Keratinocyte (primary cell): ENCODE measurements around the gene DLGAP1. TPM values are rescaled to one million over a fixed set of nuclear protein-coding genes. Genes with fewer than 3 reads are reported as not detected.
A peak's percentile ranks its signal among the peaks of the same experiment; 100 is the strongest.

ENCODE experiments used
- DNase-seq: peaks from one replicate; pipeline ENCODE4 v3.0.0-alpha.2; 2011; ENCODE audit warnings: low read depth, missing footprints, low spot score
- FAIRE-seq: peaks from 2 replicates; lab custom pipeline; 2011; peaks lifted over from hg19 to GRCh38; lab: Jason Lieb, UNC
- H2AFZ ChIP-seq: 2 replicates; pipeline ENCODE4 v1.6.0; 2012; ENCODE audit warnings: low read length, control low read depth, inconsistent platforms; ENCODE audit not compliant: control insufficient read depth
- H3K27ac ChIP-seq: 2 replicates; pipeline ENCODE4 v1.5.1; 2011; ENCODE audit warnings: low read length; ENCODE audit not compliant: control insufficient read depth, insufficient read depth
- H3K27me3 ChIP-seq: 3 replicates; pipeline ENCODE4 v1.6.0; 2011; ENCODE audit warnings: low read length; ENCODE audit not compliant: control insufficient read depth, insufficient read depth; ENCODE audit errors: extremely low read depth
- H3K36me3 ChIP-seq, 2 experiments: 2 replicates in 1 of 2; 3 replicates in 1 of 2; pipeline ENCODE4 v1.5.1; 2011; ENCODE audit warnings: low read length in 2 of 2, mild to moderate bottlenecking in 1 of 2; ENCODE audit not compliant: control insufficient read depth in 2 of 2, insufficient read depth in 2 of 2; ENCODE audit errors: extremely low read depth in 1 of 2
- H3K4me1 ChIP-seq: 3 replicates; pipeline ENCODE4 v1.5.1; 2011; ENCODE audit warnings: low read length; ENCODE audit not compliant: control insufficient read depth, insufficient read depth; ENCODE audit errors: extremely low read depth
- H3K4me2 ChIP-seq: 3 replicates; pipeline ENCODE4 v1.6.0; 2011; ENCODE audit warnings: low read depth, low read length; ENCODE audit not compliant: control insufficient read depth, insufficient read depth; ENCODE audit errors: extremely low read depth
- H3K4me3 ChIP-seq, 3 experiments: fragments of 200-600 bp in 1 of 3; sonication (generic) in 1 of 3; 2 replicates in 2 of 3; 3 replicates in 1 of 3; pipeline ENCODE4 v1.5.1; 2011 to 2016; ENCODE audit warnings: low read length in 3 of 3, mild to moderate bottlenecking in 3 of 3, control low read depth in 2 of 3, inconsistent platforms in 1 of 3, low read depth in 1 of 3, mixed read lengths in 1 of 3, mixed run types in 1 of 3, moderate library complexity in 1 of 3; ENCODE audit not compliant: control insufficient read depth in 2 of 3, insufficient read depth in 2 of 3; ENCODE audit errors: extremely low read depth in 1 of 3
- H3K79me2 ChIP-seq: 2 replicates; pipeline ENCODE4 v1.6.0; 2012; ENCODE audit warnings: low read length; ENCODE audit not compliant: control insufficient read depth, insufficient read depth
- H3K9ac ChIP-seq: 3 replicates; pipeline ENCODE4 v1.6.0; 2011; ENCODE audit warnings: low read length; ENCODE audit not compliant: control insufficient read depth, insufficient read depth; ENCODE audit errors: extremely low read depth
- H3K9me1 ChIP-seq: 3 replicates; pipeline ENCODE4 v1.6.0; 2011; ENCODE audit warnings: low read length; ENCODE audit not compliant: control insufficient read depth, insufficient read depth; ENCODE audit errors: extremely low read depth
- H3K9me3 ChIP-seq: 2 replicates; pipeline ENCODE4 v1.5.1; 2012; ENCODE audit warnings: low read depth, low read length; ENCODE audit not compliant: control insufficient read depth
- H4K20me1 ChIP-seq: 3 replicates; pipeline ENCODE4 v1.6.0; 2011; ENCODE audit warnings: low read length; ENCODE audit not compliant: control insufficient read depth, insufficient read depth; ENCODE audit errors: extremely low read depth
- CTCF ChIP-seq, 3 experiments: IDR thresholded peaks in 1 of 3; conservative IDR thresholded peaks in 1 of 3; optimal IDR thresholded peaks in 1 of 3; 2 replicates in 2 of 3; 3 replicates in 1 of 3; pipeline versions ENCODE3 to v1.5.1; 2011; ENCODE audit warnings: low read length in 3 of 3, mild to moderate bottlenecking in 3 of 3, moderate library complexity in 2 of 3, control low read depth in 1 of 3, inconsistent platforms in 1 of 3; ENCODE audit not compliant: insufficient read depth in 2 of 3; ENCODE audit errors: extremely low read depth in 1 of 3
- EZH2 ChIP-seq: IDR thresholded peaks from one replicate; pipeline ENCODE4 v1.6.1; 2012; ENCODE audit warnings: inconsistent platforms, mild to moderate bottlenecking, low read length, moderate library complexity
- dilution Hi-C: fragments of 300-500 bp; cut with MboI; formaldehyde crosslinking; loops from one replicate; pipeline ENCODE4 v1.7.0; 2020; ENCODE audit warnings: low sequenced_read_pairs; ENCODE audit not compliant: extremely low pct_ligation_motif_present
- polyA plus RNA-seq, 5 experiments: library from polyadenylated mRNA; depleted of rRNA in 3 of 5; stranded (reverse) in 3 of 5; stranded (forward) in 1 of 5; unstranded in 1 of 5; fragments of >200 nt; gene quantifications; 1 replicate in 1 of 5; 2 replicates in 3 of 5; 3 replicates in 1 of 5; pipeline versions ENCODE4 v1.2.1 to v1.2.3, GENCODE V29; 2011 to 2012; ENCODE audit warnings: missing spikeins in 2 of 5, low read depth in 1 of 5, low replicate concordance in 1 of 5

DLGAP1 gene
- polyA plus RNA-seq, 1 donor (not counting 4 experiments of a cell fraction or from before 2014, with no cell fraction given), result not detected

- Histone ChIP-seq H3K27ac (no peak overlapping the region), H3K4me1 (peaks cover 4% of the 10 kb centered on the region), H3K9me3 (no peaks in the 10 kb centered on the region), H3K27me3 (no peaks in the 10 kb centered on the region), H3K36me3 (no peaks in the 10 kb centered on the region), H3K79me2 (no peaks in the 10 kb centered on the region), H3K9ac (no peak overlapping the region), H4K20me1 (no peaks in the 10 kb centered on the region), H3K9me1 (no peaks in the 10 kb centered on the region), H2AFZ (no peak overlapping the region), H3K4me3 (no peak overlapping the region), H3K4me2 (no peak overlapping the region)
- dilution Hi-C loops, result no loop called here
- TF ChIP-seq CTCF (optimal IDR thresholded peaks at IDR 0.05 in 1 of 3, IDR thresholded peaks at IDR 0.05 in 1 of 3, conservative IDR thresholded peaks at IDR 0.05 in 1 of 3; ENCODE audit: extremely low read depth in 1 of 3, insufficient read depth in 2 of 3, low read length in 3 of 3) (no peak), EZH2 (no peak)
- DNase-seq, result no peak
- peak; percentile 48 for FAIRE-seq
Measured at GRCh38 chr18:3967359-3968180, 487.5 kb downstream of the DLGAP1 start.

- peak; percentile 64 for FAIRE-seq
- H3K27ac ChIP-seq, result no peak overlapping the region
- dilution Hi-C loops, result no loop called here
- DNase-seq, result no peak
- no peaks in the 10 kb centered on the region for H3K9me3 ChIP-seq
- H3K4me1 ChIP-seq, result no peaks in the 10 kb centered on the region
- peak overlapping the region; percentile 45 for H2AFZ ChIP-seq
- no peaks in the 10 kb centered on the region for H3K27me3 ChIP-seq
- H3K36me3 ChIP-seq, result no peaks in the 10 kb centered on the region
- no peak overlapping the region for H3K9ac ChIP-seq
- H3K9me1 ChIP-seq, result no peaks in the 10 kb centered on the region
- H4K20me1 ChIP-seq, result no peaks in the 10 kb centered on the region
- H3K4me2 ChIP-seq, result no peak overlapping the region
- H3K4me3 ChIP-seq, result no peak overlapping the region
- no peak for TF ChIP-seq EZH2
- TF ChIP-seq CTCF (optimal IDR thresholded peaks at IDR 0.05 in 1 of 3, IDR thresholded peaks at IDR 0.05 in 1 of 3, conservative IDR thresholded peaks at IDR 0.05 in 1 of 3; ENCODE audit: extremely low read depth in 1 of 3, insufficient read depth in 2 of 3, low read length in 3 of 3), result no peak
- no peaks in the 10 kb centered on the region for H3K79me2 ChIP-seq
Measured at GRCh38 chr18:3966642-3967358, 488.3 kb downstream of the DLGAP1 start.
